Endometrial microvascular endothelial cells (primary cell): Measurements from ENCODE around the gene TMEM144. TPM values are rescaled to one million over a fixed set of nuclear protein-coding genes. Genes with fewer than 3 reads are reported as not detected.

ENCODE experiments used
- in situ Hi-C: cut with HindIII; loops from 2 replicates; pipeline ENCODE4 v1.10.0; 2017; ENCODE audit warnings: low sequenced_read_pairs, low pct_unique_long_range_greater_than_20kb; ENCODE audit errors: inconsistent ontology term
- total RNA-seq: library from RNA; depleted of rRNA; stranded (reverse); fragments of >200 nt; gene quantifications from one replicate; pipeline ENCODE4 v1.2.3, GENCODE V29; 2015; ENCODE audit errors: inconsistent ontology term

The TMEM144 gene
- total RNA-seq = 2.1 TPM

- in situ Hi-C loops = no loop called here
These were observed at the start of gene TMEM144 for GRCh38 chr4:158209825-158210807. Gene TMEM144 (plus strand): TSS chr4:158210486. CDS start chr4:158212668, 2,182 bp downstream.

GRCh38 chr4:158161551-158162354 lies 48.5 kb upstream of the TMEM144 start:
- in situ Hi-C loops = loop anchor here (25.0 kb wide), 1 partner anchor 149 kb away; no protein-coding TSS in a partner anchor

DNA sequence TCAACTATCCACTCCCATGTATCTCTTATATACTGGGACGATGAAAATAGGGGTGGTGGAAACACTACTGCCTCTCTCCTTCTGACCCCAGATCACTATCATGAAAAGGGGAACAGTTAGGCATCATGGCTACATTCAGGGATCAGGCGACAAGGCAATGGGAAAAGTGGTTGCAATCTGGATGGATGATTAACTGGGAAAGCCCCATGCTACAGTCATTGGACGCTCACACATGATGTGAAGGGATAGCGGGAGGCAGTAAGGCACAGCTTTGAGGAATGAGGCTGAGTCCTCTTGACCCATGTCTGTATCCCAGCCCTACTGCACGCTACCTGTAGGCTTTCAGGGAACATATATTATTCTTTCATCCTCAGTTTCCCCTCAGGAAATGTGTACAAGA lies 47.7 kb upstream of the TMEM144 start:
- in situ Hi-C loops = loop anchor here (25.0 kb wide), 1 partner anchor 150 kb away; no protein-coding TSS in a partner anchor

DNA sequence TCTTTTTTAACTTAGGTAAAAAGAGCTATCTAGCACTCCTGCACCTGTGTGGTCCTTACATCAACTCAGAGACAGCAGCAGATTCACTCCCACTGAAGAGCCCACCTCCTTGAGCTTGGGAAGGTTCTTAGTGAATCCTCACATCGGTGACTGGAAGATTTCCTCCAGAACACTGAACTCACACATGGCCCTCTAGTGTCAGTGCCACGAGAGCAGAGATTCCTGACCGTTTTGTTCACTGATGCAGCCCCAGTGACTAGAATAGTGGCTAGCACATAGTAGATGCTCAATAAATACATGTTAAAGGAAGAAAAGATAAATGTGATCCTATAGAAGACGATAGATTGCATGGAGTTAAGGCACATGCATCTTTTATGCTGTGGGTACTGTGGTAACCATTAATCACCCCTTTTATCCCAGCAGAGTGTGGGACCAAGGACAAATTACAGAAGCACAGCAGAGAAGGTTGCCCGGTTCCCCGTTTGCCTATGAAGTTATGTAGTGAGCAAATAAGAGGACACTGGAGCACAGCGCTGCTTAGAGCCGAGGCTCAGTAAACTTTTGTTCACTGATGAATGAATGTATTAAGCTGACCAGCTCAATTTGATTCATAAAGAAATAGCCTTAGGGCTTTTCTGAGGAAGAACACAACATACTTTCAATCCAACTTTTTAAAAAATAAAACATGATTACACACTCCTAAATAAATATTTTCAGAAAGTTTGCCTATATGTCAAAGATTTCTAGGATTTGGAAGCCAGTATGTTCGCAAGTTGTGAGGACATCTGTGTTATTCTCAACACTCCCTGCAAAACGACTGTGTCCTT lies 46.1 kb upstream of the TMEM144 start:
- in situ Hi-C loops = loop anchor here (25.0 kb wide), 1 partner anchor 152 kb away; no protein-coding TSS in a partner anchor

GRCh38 chr4:158164768-158165213 lies 45.5 kb upstream of the TMEM144 start:
- in situ Hi-C loops = loop anchor here (25.0 kb wide), 1 partner anchor 152 kb away; no protein-coding TSS in a partner anchor

DNA sequence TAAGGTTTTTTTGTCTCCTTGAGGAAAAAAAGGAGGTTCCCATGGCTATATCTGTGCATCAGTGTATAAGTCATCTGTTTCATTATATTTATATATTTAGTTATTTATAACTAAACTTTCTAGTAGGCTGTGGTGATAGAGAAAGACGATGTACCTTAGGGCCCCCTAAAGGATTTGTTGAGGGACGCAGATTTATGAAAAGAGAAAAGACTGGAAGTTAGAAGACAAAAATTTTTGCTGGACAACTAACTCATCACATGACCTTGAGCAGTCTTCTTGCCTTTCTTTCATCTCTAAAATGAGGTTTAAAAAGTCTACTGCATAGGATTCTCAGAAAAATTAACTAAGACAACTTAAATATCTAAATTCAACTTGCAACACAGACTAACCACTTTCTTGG lies 43.6 kb upstream of the TMEM144 start:
- in situ Hi-C loops = loop anchor here (25.0 kb wide), 1 partner anchor 154 kb away; no protein-coding TSS in a partner anchor

GRCh38 chr4:158168606-158169005 lies 41.7 kb upstream of the TMEM144 start:
- in situ Hi-C loops = loop anchor here (25.0 kb wide), 1 partner anchor 156 kb away; no protein-coding TSS in a partner anchor

GRCh38 chr4:158169506-158169905 lies 40.8 kb upstream of the TMEM144 start:
- in situ Hi-C loops = loop anchor here (25.0 kb wide), 1 partner anchor 157 kb away; no protein-coding TSS in a partner anchor

- in situ Hi-C loops = loop anchor here (25.0 kb wide), 1 partner anchor 158 kb away; no protein-coding TSS in a partner anchor
These were observed 40.2 kb upstream of the TMEM144 start for GRCh38 chr4:158169931-158170690.

DNA sequence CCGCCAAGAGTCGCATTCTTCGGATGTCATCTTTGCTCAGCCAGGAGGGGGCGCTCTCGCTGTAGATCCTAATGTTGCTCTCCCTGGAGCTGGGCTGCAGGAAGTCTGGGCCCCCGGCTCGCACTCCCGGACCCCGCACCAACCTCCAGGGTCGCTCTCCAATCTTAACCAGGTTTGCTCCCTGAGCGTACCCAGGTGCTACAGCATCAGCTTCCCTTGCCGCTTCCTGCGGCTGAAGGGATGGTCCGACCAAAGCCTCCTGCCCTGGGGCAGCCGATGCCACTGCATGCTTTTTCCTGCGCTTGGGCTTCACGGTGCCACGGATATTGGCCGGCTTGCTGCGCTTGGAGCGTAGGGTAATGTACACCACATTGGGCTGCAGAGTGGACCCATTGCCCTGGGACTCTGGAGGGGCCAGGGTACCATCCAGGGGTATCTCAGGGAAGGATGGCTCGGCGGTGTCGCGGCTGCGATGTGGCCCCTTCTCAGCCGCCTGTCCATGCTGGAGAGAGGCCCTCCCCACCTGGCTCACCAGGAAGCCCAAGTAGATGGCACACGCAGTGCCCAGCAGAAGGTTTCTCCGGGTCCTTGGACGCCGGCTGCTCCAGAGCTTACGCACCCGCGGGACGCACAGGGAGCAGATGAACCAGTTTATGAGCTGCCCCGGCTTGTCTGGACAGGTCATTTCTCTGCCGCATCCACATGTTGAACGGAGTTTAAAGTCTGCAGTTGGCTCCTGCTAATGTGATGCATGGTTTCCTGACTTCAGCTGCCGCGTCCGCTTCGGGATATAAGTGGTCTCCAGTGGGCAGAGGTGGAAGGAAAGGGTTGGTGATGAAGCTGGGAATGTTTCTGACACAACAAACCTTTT lies 39.4 kb upstream of the TMEM144 start:
- in situ Hi-C loops = loop anchor here (25.0 kb wide), 1 partner anchor 159 kb away; no protein-coding TSS in a partner anchor

- in situ Hi-C loops = loop anchor here (25.0 kb wide), 1 partner anchor 160 kb away; no protein-coding TSS in a partner anchor
These were observed 37.7 kb upstream of the TMEM144 start, which contains the start of gene GASK1B for GRCh38 chr4:158172261-158173258. Gene GASK1B (minus strand): TSS chr4:158173025. CDS start chr4:158171375, 1,650 bp downstream.

GRCh38 chr4:158176108-158176507 lies 34.2 kb upstream of the TMEM144 start:
- in situ Hi-C loops = no loop called here

DNA sequence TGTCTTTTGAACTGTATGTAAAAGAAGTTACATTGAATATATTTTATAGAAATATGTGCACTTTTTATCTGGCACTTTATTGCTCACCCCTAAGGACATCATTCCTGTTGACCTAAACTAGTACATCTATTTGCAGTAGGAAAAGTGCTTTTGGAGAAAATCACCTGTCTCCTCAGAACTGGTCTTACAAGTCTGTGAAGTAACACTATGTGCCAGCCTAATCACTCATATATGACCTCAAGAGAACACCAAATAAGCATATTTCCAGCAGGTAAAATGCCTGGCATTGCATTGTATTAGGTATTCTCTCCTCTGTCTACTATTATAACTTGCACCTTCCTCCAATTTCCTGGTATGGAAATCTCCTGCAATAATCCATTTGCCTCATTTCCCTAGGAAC lies 33.5 kb upstream of the TMEM144 start:
- in situ Hi-C loops = no loop called here

GRCh38 chr4:158179465-158179864 lies 30.8 kb upstream of the TMEM144 start:
- in situ Hi-C loops = no loop called here

DNA sequence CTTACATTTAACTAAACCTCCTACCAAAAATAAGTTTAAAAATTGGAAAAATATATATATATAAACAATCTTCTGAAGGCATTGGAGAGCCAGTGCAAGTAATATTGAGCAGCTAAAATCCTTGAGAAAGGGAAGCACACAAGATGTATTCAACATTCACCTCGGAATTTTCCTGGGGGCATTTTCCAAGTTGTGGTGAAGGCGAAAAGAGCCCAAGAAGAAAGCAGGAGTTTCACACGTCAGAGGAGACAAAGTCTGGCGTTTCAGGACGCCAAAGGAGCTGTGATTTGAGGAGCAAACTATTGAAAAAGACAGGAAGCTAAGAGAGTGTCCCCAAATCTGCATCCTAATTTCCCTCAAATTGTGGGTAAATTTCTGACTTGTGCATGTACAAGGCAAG lies 28.4 kb upstream of the TMEM144 start:
- in situ Hi-C loops = no loop called here
